HG03575 (cell line): ENCODE data around the gene ZBTB42.
"Not testable (repeated sequence)": the region's sequence is repeated elsewhere in the genome, so short reads cannot be mapped to it uniquely, and the experiment has no call there.

ENCODE experiments used
- ATAC-seq: cut with Tn5 transposase; IDR thresholded peaks from one replicate; pipeline ENCODE4 v1.9.1; 2021; ENCODE audit not compliant: unreplicated experiment, insufficient number of reproducible peaks, low FRiP score; ENCODE audit errors: extremely low read depth

The ZBTB42 gene

GRCh38 chr14:104822821-104823615, 22.1 kb downstream of the ZBTB42 start:
- ATAC-seq: no peak

GRCh38 chr14:104824353-104824997, 23.6 kb downstream of the ZBTB42 start:
- ATAC-seq: no peak

- ATAC-seq: no peak
Measured at GRCh38 chr14:104826189-104826860, 25.4 kb downstream of the ZBTB42 start.

- ATAC-seq: no peak
Measured at GRCh38 chr14:104826861-104827176, 25.9 kb downstream of the ZBTB42 start.

- ATAC-seq: no peak
Measured at GRCh38 chr14:104827177-104828055, 26.5 kb downstream of the ZBTB42 start.

GRCh38 chr14:104830781-104831180, 29.9 kb downstream of the ZBTB42 start:
- ATAC-seq: no peak

- ATAC-seq: not testable (repeated sequence)
Measured at GRCh38 chr14:104836171-104836935, 35.5 kb downstream of the ZBTB42 start.

- ATAC-seq: no peak
Measured at GRCh38 chr14:104841730-104842129, 40.8 kb downstream of the ZBTB42 start.

- ATAC-seq: no peak
Measured at GRCh38 chr14:104843006-104843405, 42.1 kb downstream of the ZBTB42 start.

GRCh38 chr14:104843442-104844305, 42.8 kb downstream of the ZBTB42 start:
- ATAC-seq: no peak

- ATAC-seq: no peak
Measured at GRCh38 chr14:104844306-104845032, 43.6 kb downstream of the ZBTB42 start.

GRCh38 chr14:104845033-104845666, 44.2 kb downstream of the ZBTB42 start:
- ATAC-seq: no peak

GRCh38 chr14:104845834-104846441, 45.0 kb downstream of the ZBTB42 start:
- ATAC-seq: no peak

GRCh38 chr14:104852280-104852663, 51.4 kb downstream of the ZBTB42 start:
- ATAC-seq: no peak
